Fibroblast of lung (primary cell): ENCODE data around the gene BMPR1A. TPM values are rescaled to one million over a fixed set of nuclear protein-coding genes. Genes with fewer than 3 reads are reported as not detected.

ENCODE experiments used
- DNase-seq, 2 donors: peaks; one replicate each; pipeline versions ENCODE4 v3.0.0 to v3.0.0-alpha.2; 2010; ENCODE audit warnings: low read depth in 2 of 2
- H2AFZ ChIP-seq: 2 replicates; pipeline ENCODE4 v1.5.1; 2012; ENCODE audit warnings: low read length, control low read depth, inconsistent platforms
- H3K27ac ChIP-seq: 2 replicates; pipeline ENCODE4 v1.5.1; 2011; ENCODE audit warnings: low read length, control low read depth; ENCODE audit not compliant: insufficient read depth
- H3K27me3 ChIP-seq: 2 replicates; pipeline ENCODE4 v1.5.1; 2011; ENCODE audit warnings: mild to moderate bottlenecking, low read length; ENCODE audit not compliant: control insufficient read depth, insufficient read depth
- H3K36me3 ChIP-seq: 2 replicates; pipeline ENCODE4 v1.5.1; 2011; ENCODE audit warnings: low read length; ENCODE audit not compliant: control insufficient read depth, insufficient read depth
- H3K4me1 ChIP-seq: 2 replicates; pipeline ENCODE4 v1.5.1; 2011; ENCODE audit warnings: low read length; ENCODE audit not compliant: control insufficient read depth, insufficient read depth; ENCODE audit errors: extremely low read depth
- H3K4me2 ChIP-seq: 2 replicates; pipeline ENCODE4 v1.5.1; 2011; ENCODE audit warnings: low read length, control low read depth; ENCODE audit not compliant: insufficient read depth; ENCODE audit errors: extremely low read depth
- H3K4me3 ChIP-seq, 4 experiments: fragments of 200-600 bp in 1 of 4; sonication (generic) in 1 of 4; replicated peaks in 1 of 4; 2 replicates each; pipeline ENCODE4 v1.5.1; 2011 to 2016; ENCODE audit warnings: low read length in 4 of 4, low read depth in 3 of 4, mild to moderate bottlenecking in 3 of 4, control low read depth in 2 of 4, inconsistent platforms in 1 of 4, mixed read lengths in 1 of 4; ENCODE audit not compliant: insufficient read depth in 1 of 4; ENCODE audit errors: control extremely low read depth in 1 of 4
- H3K79me2 ChIP-seq: 2 replicates; pipeline ENCODE4 v1.5.1; 2012; ENCODE audit warnings: mild to moderate bottlenecking, low read length, inconsistent platforms; ENCODE audit not compliant: control insufficient read depth, insufficient read depth
- H3K9ac ChIP-seq: 2 replicates; pipeline ENCODE4 v1.5.1; 2011; ENCODE audit warnings: mild to moderate bottlenecking, low read length, control low read depth; ENCODE audit not compliant: insufficient read depth
- H3K9me3 ChIP-seq: 2 replicates; pipeline ENCODE4 v1.5.1; 2012; ENCODE audit warnings: low read depth, low read length; ENCODE audit not compliant: control insufficient read depth, insufficient read depth
- H4K20me1 ChIP-seq: 2 replicates; pipeline ENCODE4 v1.5.1; 2011; ENCODE audit warnings: low read length; ENCODE audit not compliant: control insufficient read depth, insufficient read depth; ENCODE audit errors: extremely low read depth
- EZH2 ChIP-seq: IDR thresholded peaks from 2 replicates; pipeline ENCODE4 v1.5.1; 2012; ENCODE audit warnings: low read length, control low read depth, mild to moderate bottlenecking; ENCODE audit errors: missing control alignments
- polyA plus RNA-seq, 2 donors: library from polyadenylated mRNA; depleted of rRNA in 1 of 2; stranded (reverse) in 1 of 2; unstranded in 1 of 2; fragments of >200 nt; gene quantifications; 2 replicates each; pipeline ENCODE4 v1.2.1, GENCODE V29; 2011 to 2012; ENCODE audit warnings: missing spikeins in 1 of 2
- total RNA-seq: library from RNA; depleted of rRNA; stranded (reverse); fragments of >200 nt; gene quantifications from 2 replicates; pipeline ENCODE4 v1.2.1, GENCODE V29; 2014
- TF ChIP-seq, protein P1 (sequence below), 2 donors: IDR thresholded peaks in 1 of 2; conservative IDR thresholded peaks in 1 of 2; 1 replicate in 1 of 2; 2 replicates in 1 of 2; pipeline ENCODE4 v1.5.1; 2011 to 2012; ENCODE audit warnings: low read length in 2 of 2, control low read depth in 1 of 2, inconsistent platforms in 1 of 2, low read depth in 1 of 2, mild to moderate bottlenecking in 1 of 2

The BMPR1A gene
- total and polyA plus RNA-seq, 2 donors (not counting 1 experiment from before 2014, with no cell fraction given) = 52.8 to 61.8 TPM

- Histone ChIP-seq H3K79me2 (peaks cover 13% of the 10 kb centered on the region), H3K36me3 (no peaks in the 10 kb centered on the region)
- no peak for TF ChIP-seq EZH2
- TF ChIP-seq, protein P1, sequence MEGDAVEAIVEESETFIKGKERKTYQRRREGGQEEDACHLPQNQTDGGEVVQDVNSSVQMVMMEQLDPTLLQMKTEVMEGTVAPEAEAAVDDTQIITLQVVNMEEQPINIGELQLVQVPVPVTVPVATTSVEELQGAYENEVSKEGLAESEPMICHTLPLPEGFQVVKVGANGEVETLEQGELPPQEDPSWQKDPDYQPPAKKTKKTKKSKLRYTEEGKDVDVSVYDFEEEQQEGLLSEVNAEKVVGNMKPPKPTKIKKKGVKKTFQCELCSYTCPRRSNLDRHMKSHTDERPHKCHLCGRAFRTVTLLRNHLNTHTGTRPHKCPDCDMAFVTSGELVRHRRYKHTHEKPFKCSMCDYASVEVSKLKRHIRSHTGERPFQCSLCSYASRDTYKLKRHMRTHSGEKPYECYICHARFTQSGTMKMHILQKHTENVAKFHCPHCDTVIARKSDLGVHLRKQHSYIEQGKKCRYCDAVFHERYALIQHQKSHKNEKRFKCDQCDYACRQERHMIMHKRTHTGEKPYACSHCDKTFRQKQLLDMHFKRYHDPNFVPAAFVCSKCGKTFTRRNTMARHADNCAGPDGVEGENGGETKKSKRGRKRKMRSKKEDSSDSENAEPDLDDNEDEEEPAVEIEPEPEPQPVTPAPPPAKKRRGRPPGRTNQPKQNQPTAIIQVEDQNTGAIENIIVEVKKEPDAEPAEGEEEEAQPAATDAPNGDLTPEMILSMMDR (conservative IDR thresholded peaks at IDR 0.05 in 1 of 2, IDR thresholded peaks at IDR 0.05 in 1 of 2; ENCODE audit: low read depth in 1 of 2, low read length in 2 of 2) = no peak
These were observed 37.3 kb downstream of the BMPR1A start for GRCh38 chr10:86793696-86794095.

GRCh38 chr10:86795353-86795752 is 38.9 kb downstream of the BMPR1A start:
- peaks cover 15% of the 10 kb centered on the region for H3K79me2 ChIP-seq
- H3K36me3 ChIP-seq = no peaks in the 10 kb centered on the region
- no peak overlapping the region for H3K27ac ChIP-seq
- no peak overlapping the region for H3K4me3 ChIP-seq
- no peaks in the 10 kb centered on the region for H3K4me1 ChIP-seq
- H4K20me1 ChIP-seq = no peaks in the 10 kb centered on the region
- no peak for TF ChIP-seq EZH2
- DNase-seq = peak; percentile 87 to 90
- no peak overlapping the region for H3K9ac ChIP-seq
- peak overlapping the region; percentile 32 for H3K4me2 ChIP-seq
- H3K9me3 ChIP-seq = no peaks in the 10 kb centered on the region
- no peak overlapping the region for H2AFZ ChIP-seq
- no peaks in the 10 kb centered on the region for H3K27me3 ChIP-seq

More at GRCh38 chr10:86793696-86794095, 37.3 kb downstream of the BMPR1A start:
- DNase-seq = no peak
- Histone ChIP-seq H3K4me1 (no peaks in the 10 kb centered on the region), H3K4me3 (no peak overlapping the region), H3K27me3 (no peaks in the 10 kb centered on the region), H4K20me1 (no peaks in the 10 kb centered on the region), H3K9ac (no peak overlapping the region), H3K27ac (no peak overlapping the region), H3K9me3 (no peaks in the 10 kb centered on the region), H2AFZ (no peak overlapping the region), H3K4me2 (no peak overlapping the region)

GRCh38 chr10:86798025-86798424 is 41.6 kb downstream of the BMPR1A start:
- Histone ChIP-seq H3K4me3 (no peak overlapping the region), H3K4me1 (no peaks in the 10 kb centered on the region), H3K9me3 (no peaks in the 10 kb centered on the region), H3K27me3 (no peaks in the 10 kb centered on the region), H3K79me2 (peaks cover 25% of the 10 kb centered on the region), H2AFZ (no peak overlapping the region), H3K4me2 (peak overlapping the region; percentile 71), H3K27ac (no peak overlapping the region), H4K20me1 (no peaks in the 10 kb centered on the region), H3K36me3 (no peaks in the 10 kb centered on the region), H3K9ac (no peak overlapping the region)
- TF ChIP-seq, protein P1 (conservative IDR thresholded peaks at IDR 0.05 in 1 of 2, IDR thresholded peaks at IDR 0.05 in 1 of 2; ENCODE audit: low read depth in 1 of 2, low read length in 2 of 2) = no peak
- peak; percentile 31 to 51 for DNase-seq
